Measurements from ENCODE around the gene PLIN4. TPM values are rescaled to one million over a fixed set of nuclear protein-coding genes. Genes with fewer than 3 reads are reported as not detected.

The PLIN4 gene
- total RNA-seq, 4 donors from 2014 or later = 1.3 to 6.6 (median 3.7) TPM

DNA sequence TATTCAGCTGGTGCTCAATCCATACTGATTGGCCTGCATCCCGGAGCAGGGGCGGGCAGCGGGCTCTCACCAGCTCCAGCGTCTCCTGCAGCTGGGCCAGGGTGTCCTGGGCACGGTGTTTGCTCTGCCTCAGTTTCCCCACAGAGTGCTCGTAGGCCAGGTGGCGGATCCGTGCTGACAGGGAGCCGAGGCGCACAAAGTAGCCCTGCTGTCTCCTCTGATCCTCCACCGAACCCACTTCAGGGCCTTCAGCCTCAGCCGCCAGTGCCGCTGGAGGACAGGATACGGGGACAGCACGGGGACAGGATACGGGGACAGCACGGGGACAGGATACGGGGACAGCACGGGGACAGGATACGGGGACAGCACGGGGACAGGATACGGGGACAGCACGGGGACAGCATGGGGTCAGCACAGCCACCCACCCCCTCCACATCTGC is 7.3 kb upstream of the PLIN4 start:
- TF ChIP-seq, protein P1, sequence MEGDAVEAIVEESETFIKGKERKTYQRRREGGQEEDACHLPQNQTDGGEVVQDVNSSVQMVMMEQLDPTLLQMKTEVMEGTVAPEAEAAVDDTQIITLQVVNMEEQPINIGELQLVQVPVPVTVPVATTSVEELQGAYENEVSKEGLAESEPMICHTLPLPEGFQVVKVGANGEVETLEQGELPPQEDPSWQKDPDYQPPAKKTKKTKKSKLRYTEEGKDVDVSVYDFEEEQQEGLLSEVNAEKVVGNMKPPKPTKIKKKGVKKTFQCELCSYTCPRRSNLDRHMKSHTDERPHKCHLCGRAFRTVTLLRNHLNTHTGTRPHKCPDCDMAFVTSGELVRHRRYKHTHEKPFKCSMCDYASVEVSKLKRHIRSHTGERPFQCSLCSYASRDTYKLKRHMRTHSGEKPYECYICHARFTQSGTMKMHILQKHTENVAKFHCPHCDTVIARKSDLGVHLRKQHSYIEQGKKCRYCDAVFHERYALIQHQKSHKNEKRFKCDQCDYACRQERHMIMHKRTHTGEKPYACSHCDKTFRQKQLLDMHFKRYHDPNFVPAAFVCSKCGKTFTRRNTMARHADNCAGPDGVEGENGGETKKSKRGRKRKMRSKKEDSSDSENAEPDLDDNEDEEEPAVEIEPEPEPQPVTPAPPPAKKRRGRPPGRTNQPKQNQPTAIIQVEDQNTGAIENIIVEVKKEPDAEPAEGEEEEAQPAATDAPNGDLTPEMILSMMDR (IDR thresholded peaks at IDR 0.05) = no peak
- no peak for TF ChIP-seq POLR2A (IDR thresholded peaks at IDR 0.05)
- Histone ChIP-seq H3K9me3 (no peaks in the 10 kb centered on the region), H3K27ac (no peak overlapping the region), H3K36me3 (no peaks in the 10 kb centered on the region), H3K4me1 (no peaks in the 10 kb centered on the region), H3K27me3 (no peaks in the 10 kb centered on the region), H3K4me3 (replicated peaks in 1 of 3) (no peak overlapping the region)
- no peak for DNase-seq
- 73 to 82% methylated on average over 12 to 20 of the region's 23 CpGs for WGBS, 2 donors
- intact Hi-C loops (cut with DNase I) = loop anchor here (10.0 kb wide), 1 partner anchor 261 kb away; no protein-coding TSS in a partner anchor

DNA sequence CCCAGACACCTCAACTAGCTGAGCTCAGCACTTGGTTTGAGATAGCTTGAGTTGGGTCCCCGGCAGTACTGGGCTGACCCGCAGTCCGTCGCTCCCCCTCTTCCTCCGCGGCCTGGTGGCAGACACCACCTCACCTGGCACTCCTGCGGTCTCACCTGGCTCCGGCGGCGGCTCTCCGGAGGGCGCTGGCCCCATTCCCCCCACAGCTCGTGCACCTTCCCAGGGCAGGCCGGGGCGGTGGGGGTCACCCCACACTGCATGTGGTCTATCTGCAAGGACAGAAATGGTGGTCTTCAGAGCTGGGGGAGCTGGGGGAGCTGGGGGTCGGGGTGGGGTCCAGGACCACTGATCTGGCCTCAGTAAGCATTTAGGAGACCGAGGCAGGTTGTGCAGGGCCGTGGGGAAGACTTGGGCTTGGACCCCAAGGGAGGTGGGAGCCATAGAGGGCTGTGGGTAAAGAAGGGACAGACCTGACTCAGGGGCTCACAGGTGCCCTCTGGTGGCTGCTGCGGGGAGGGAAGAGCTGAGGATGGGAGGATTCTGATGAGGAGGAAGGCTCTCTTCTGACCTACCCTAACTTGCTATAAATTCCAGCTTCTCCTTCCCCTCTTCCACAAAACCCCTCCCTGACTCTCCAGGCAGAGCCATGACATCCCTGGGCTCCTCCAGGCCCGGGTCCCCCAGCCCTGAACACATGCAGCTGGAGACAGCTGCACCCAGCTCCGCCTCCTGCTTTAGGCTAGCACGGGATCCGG is 6.7 kb upstream of the PLIN4 start:
- TF ChIP-seq, protein P1 (IDR thresholded peaks at IDR 0.05) = peak; percentile 18 to 71 (median 36)
- no peak for TF ChIP-seq POLR2A (IDR thresholded peaks at IDR 0.05)
- 66 to 67% methylated on average over 17 to 21 of the region's 23 CpGs for WGBS, 2 donors
- Histone ChIP-seq H3K27me3 (no peaks in the 10 kb centered on the region), H3K4me3 (replicated peaks in 1 of 3) (no peak overlapping the region), H3K4me1 (no peaks in the 10 kb centered on the region), H3K9me3 (no peaks in the 10 kb centered on the region), H3K27ac (no peak overlapping the region), H3K36me3 (no peaks in the 10 kb centered on the region)
- DNase-seq = peak; percentile 32 to 40
- intact Hi-C loops (cut with DNase I) = loop anchor here (10.0 kb wide), 1 partner anchor 260 kb away; no protein-coding TSS in a partner anchor

DNA sequence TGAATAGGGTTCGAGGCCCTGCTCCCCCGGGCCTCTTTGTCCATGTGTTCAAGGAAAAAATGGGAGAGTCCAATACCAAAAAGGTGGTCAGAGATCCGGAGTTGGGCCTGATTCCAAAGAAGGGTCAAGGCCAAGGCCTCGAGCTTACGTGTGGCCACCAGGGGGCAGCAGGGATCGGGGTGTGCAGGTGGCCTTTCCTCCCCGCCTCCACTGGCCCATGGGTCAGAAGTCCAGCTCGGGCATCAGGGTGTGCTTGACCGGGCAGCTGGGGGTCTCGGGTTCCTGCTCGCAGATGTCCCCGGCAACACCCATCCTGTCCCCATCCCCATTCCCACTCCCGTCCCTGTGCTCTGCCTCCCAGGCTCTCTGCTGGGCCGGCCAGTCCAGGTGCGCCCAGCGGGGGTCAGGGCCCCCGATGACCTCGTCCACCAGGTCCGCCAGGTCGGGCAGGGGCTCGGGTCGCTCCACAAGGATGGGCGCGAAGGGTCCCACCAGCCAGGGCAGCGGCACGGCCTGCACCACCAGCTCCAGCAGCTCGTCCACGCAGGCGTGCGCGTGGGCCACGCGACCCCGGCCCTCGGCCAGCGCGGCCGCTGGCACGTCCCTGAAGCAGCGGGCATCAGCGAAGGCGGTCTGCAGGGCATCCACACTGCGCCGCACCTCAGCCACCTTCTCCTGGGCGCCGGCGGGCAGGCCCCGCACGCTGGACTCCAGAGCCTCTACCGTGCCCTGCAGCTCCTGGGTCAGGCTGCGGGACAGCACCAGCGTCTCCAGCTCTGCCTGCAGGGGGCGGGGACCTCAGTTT is 5.2 kb upstream of the PLIN4 start:
- intact Hi-C loops (cut with DNase I) = loop anchor here (10.0 kb wide), 1 partner anchor 259 kb away; no protein-coding TSS in a partner anchor
- H3K4me1 ChIP-seq = no peaks in the 10 kb centered on the region
- DNase-seq = peak; percentile 20 to 31
- no peak overlapping the region for H3K27ac ChIP-seq
- H3K9me3 ChIP-seq = no peaks in the 10 kb centered on the region
- H3K4me3 ChIP-seq (replicated peaks in 1 of 3) = no peak overlapping the region
- H3K27me3 ChIP-seq = no peaks in the 10 kb centered on the region
- H3K36me3 ChIP-seq = no peaks in the 10 kb centered on the region
- TF ChIP-seq, protein P1 (IDR thresholded peaks at IDR 0.05) = peak in 5 of 6 experiments; percentile 27 to 51 (median 30)
- TF ChIP-seq POLR2A (IDR thresholded peaks at IDR 0.05) = no peak
- 57 to 67% methylated on average over 11 to 24 of the region's 53 CpGs for WGBS, 2 donors

DNA sequence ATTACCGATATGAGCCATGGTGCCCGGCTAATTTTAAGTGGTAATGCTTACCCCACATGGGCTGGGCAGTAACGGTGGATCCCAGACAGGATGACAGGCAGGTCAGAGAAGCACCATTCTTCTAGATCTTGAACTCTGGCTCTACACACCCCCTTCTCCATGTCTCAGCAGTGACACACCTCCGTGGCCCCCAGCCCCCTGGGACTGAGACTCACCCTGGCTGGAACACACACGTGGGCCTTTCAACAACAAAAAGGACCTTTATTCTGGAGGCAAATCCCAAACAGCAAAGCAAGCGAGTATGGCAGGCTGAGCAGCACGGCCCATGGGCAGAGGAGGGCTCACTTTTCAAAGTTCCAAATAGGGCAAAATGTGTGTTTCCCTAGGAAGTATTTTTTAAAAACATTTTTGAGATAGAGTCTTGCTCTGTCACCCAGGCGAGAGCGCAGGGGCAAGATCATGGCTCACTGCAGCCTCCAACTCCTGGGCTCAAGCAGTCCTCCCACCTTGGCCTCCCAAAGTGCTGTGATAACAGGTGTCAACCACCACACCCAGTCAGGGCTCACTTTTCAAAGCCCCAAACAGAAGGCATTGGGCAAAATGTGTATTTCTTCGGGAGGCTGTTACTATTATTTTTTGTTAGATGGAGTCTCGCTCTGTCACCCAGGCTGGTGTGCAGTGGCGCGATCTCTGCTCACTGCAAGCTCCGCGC is 4.2 kb upstream of the PLIN4 start:
- H3K36me3 ChIP-seq = no peaks in the 10 kb centered on the region
- no peaks in the 10 kb centered on the region for H3K9me3 ChIP-seq
- no peak for DNase-seq
- H3K27me3 ChIP-seq = no peaks in the 10 kb centered on the region
- no peak overlapping the region for H3K4me3 ChIP-seq (replicated peaks in 1 of 3)
- H3K4me1 ChIP-seq = no peaks in the 10 kb centered on the region
- intact Hi-C loops (cut with DNase I) = loop anchor here (10.0 kb wide), 1 partner anchor 258 kb away; no protein-coding TSS in a partner anchor
- 87 to 89% methylated on average over 15 of the region's 15 CpGs for WGBS, 2 donors
- H3K27ac ChIP-seq = no peak overlapping the region
- TF ChIP-seq, protein P1 (IDR thresholded peaks at IDR 0.05) = no peak
- TF ChIP-seq POLR2A (IDR thresholded peaks at IDR 0.05) = no peak
